GM12878 (cell line): Measurements from ENCODE around the gene CTNS. TPM values are rescaled to one million over a fixed set of nuclear protein-coding genes. Genes with fewer than 3 reads are reported as not detected.

Source experiments
- BCL11A ChIP-seq: IDR thresholded peaks from 2 replicates; pipeline ENCODE4 v1.6.1; 2011; ENCODE audit warnings: low read depth, low read length
- HCFC1 ChIP-seq: fragments of 150-350 bp; IDR thresholded peaks from 2 replicates; pipeline ENCODE4 v1.6.1; 2014; ENCODE audit warnings: low read length
- HDAC6 ChIP-seq: fragments of 200-600 bp; sonication (generic); IDR thresholded peaks from one replicate; pipeline ENCODE4 v1.8.0; 2017; ENCODE audit warnings: antibody characterized with exemption; ENCODE audit not compliant: unreplicated experiment
- polyA plus RNA-seq, 11 experiments: library from polyadenylated mRNA; depleted of rRNA in 4 of 11; unstranded in 6 of 11; stranded (reverse) in 5 of 11; fragments of >200 nt; fragmentation: Nextera tagmentation in 4 of 11; fragmentation: Illumina TruSeq in 1 of 11; extraction: Ambion mirVana in 4 of 11; extraction: Trizol in 1 of 11; gene quantifications; 1 replicate in 1 of 11; 2 replicates in 10 of 11; pipeline versions ENCODE4 v1.2.1 to v1.2.3, GENCODE V29; 2011 to 2016; ENCODE audit warnings: inconsistent platforms in 2 of 11, missing spikeins in 2 of 11, low read depth in 1 of 11
- total RNA-seq, 4 experiments: library from RNA; depleted of rRNA in 3 of 4; stranded (reverse); fragments of >200 nt in 3 of 4; fragmentation: Illumina TruSeq in 1 of 4; extraction: Trizol in 1 of 4; gene quantifications; 2 replicates each; pipeline versions ENCODE4 v1.2.1 to v1.2.3, GENCODE V29; 2013 to 2021
- TF ChIP-seq, protein P1 (sequence below): fragments of 450-650 bp; IDR thresholded peaks from 2 replicates; pipeline ENCODE4 v1.6.1; 2016; ENCODE audit warnings: mild to moderate bottlenecking, moderate library complexity, borderline replicate concordance
- TF ChIP-seq, protein P2 (sequence below): fragments of 450-650 bp; formaldehyde crosslinking; IDR thresholded peaks from 2 replicates; pipeline ENCODE4 v1.4.0; 2022; ENCODE audit warnings: mild to moderate bottlenecking, moderate library complexity
- TF ChIP-seq, protein P3 (sequence below), 3 experiments: IDR thresholded peaks in 2 of 3; conservative IDR thresholded peaks in 1 of 3; 2 replicates each; pipeline ENCODE4 v1.5.1; 2011; ENCODE audit warnings: low read depth in 3 of 3, low read length in 3 of 3, mild to moderate bottlenecking in 3 of 3, control low read depth in 2 of 3, moderate library complexity in 2 of 3, inconsistent platforms in 1 of 3, mixed read lengths in 1 of 3; ENCODE audit not compliant: control insufficient read depth in 2 of 3, insufficient read depth in 1 of 3; ENCODE audit errors: extremely low read depth in 1 of 3
- TF ChIP-seq, protein P4 (sequence below): fragments of 450-650 bp; IDR thresholded peaks from 2 replicates; pipeline ENCODE4 v1.6.1; 2017; ENCODE audit warnings: mild to moderate bottlenecking, moderate library complexity
- TF ChIP-seq, protein P5 (sequence below): fragments of 450-650 bp; IDR thresholded peaks from 2 replicates; pipeline ENCODE4 v1.6.1; 2016; ENCODE audit warnings: mild to moderate bottlenecking

Gene CTNS
- total and polyA plus RNA-seq, 10 of the 15 experiments (the other 5 are each of a cell fraction or from before 2014, with no cell fraction given) = 0.92 to 10.7 (median 6.4) TPM

DNA sequence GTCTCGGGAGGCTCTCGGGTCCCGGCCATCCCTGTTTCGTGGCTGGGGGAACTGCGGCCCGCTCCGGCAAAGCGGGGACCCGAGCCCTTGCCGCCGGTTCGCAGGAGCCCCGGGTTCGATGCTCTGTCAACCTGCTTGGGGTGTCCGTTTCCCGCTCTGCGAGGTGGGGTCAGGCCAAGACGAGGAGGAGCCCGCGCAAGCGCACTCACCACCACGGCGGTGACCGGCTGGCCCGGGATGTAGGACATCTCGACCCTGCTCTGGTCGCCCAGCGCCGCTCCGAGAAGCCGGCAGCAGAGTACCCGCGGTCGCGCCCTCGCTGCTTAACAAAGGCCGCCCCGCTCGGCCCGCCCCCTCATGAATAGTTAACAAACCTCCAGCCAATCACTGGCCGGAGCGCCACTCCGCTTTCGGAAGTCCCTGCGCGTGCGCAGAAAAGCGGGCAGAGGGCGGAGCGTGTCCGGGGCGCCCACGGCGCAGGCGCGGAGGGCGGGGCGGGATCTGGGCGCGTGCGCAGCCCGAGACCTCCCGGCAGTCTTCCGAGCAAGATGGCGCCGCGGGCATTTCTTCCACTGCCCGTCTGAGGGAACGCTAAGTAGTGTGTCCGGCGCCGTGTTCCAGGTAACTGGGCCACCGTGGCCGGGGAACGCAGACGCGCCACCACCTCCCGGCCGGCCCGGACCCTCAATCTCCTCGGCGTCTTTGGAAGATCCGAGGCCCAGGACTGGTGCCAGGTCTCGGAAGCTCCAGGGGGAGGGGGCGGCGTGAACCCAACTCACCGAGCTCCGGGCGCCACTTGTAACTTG is 31.9 kb downstream of the CTNS start, which contains the start of the genes EMC6 and TAX1BP3 (continued):
- TF ChIP-seq, protein P1, sequence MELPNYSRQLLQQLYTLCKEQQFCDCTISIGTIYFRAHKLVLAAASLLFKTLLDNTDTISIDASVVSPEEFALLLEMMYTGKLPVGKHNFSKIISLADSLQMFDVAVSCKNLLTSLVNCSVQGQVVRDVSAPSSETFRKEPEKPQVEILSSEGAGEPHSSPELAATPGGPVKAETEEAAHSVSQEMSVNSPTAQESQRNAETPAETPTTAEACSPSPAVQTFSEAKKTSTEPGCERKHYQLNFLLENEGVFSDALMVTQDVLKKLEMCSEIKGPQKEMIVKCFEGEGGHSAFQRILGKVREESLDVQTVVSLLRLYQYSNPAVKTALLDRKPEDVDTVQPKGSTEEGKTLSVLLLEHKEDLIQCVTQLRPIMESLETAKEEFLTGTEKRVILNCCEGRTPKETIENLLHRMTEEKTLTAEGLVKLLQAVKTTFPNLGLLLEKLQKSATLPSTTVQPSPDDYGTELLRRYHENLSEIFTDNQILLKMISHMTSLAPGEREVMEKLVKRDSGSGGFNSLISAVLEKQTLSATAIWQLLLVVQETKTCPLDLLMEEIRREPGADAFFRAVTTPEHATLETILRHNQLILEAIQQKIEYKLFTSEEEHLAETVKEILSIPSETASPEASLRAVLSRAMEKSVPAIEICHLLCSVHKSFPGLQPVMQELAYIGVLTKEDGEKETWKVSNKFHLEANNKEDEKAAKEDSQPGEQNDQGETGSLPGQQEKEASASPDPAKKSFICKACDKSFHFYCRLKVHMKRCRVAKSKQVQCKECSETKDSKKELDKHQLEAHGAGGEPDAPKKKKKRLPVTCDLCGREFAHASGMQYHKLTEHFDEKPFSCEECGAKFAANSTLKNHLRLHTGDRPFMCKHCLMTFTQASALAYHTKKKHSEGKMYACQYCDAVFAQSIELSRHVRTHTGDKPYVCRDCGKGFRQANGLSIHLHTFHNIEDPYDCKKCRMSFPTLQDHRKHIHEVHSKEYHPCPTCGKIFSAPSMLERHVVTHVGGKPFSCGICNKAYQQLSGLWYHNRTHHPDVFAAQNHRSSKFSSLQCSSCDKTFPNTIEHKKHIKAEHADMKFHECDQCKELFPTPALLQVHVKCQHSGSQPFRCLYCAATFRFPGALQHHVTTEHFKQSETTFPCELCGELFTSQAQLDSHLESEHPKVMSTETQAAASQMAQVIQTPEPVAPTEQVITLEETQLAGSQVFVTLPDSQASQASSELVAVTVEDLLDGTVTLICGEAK = no peak
- TF ChIP-seq, protein P2, sequence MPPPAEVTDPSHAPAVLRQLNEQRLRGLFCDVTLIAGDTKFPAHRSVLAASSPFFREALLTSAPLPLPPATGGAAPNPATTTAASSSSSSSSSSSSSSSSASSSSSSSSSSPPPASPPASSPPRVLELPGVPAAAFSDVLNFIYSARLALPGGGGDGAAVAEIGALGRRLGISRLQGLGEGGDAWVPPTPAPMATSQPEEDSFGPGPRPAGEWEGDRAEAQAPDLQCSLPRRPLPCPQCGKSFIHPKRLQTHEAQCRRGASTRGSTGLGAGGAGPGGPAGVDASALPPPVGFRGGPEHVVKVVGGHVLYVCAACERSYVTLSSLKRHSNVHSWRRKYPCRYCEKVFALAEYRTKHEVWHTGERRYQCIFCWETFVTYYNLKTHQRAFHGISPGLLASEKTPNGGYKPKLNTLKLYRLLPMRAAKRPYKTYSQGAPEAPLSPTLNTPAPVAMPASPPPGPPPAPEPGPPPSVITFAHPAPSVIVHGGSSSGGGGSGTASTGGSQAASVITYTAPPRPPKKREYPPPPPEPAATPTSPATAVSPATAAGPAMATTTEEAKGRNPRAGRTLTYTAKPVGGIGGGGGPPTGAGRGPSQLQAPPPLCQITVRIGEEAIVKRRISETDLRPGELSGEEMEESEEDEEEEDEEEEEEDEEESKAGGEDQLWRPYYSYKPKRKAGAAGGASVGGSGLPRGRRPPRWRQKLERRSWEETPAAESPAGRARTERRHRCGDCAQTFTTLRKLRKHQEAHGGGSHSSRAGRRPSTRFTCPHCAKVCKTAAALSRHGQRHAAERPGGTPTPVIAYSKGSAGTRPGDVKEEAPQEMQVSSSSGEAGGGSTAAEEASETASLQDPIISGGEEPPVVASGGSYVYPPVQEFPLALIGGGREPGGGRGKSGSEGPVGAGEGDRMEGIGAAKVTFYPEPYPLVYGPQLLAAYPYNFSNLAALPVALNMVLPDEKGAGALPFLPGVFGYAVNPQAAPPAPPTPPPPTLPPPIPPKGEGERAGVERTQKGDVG (CRISPR knock-in tag) = no peak
- TF ChIP-seq HCFC1 (peak; percentile 56), BCL11A (no peak), HDAC6 (peak; percentile 27)
- TF ChIP-seq, protein P3, sequence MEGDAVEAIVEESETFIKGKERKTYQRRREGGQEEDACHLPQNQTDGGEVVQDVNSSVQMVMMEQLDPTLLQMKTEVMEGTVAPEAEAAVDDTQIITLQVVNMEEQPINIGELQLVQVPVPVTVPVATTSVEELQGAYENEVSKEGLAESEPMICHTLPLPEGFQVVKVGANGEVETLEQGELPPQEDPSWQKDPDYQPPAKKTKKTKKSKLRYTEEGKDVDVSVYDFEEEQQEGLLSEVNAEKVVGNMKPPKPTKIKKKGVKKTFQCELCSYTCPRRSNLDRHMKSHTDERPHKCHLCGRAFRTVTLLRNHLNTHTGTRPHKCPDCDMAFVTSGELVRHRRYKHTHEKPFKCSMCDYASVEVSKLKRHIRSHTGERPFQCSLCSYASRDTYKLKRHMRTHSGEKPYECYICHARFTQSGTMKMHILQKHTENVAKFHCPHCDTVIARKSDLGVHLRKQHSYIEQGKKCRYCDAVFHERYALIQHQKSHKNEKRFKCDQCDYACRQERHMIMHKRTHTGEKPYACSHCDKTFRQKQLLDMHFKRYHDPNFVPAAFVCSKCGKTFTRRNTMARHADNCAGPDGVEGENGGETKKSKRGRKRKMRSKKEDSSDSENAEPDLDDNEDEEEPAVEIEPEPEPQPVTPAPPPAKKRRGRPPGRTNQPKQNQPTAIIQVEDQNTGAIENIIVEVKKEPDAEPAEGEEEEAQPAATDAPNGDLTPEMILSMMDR (IDR thresholded peaks at IDR 0.05 in 2 of 3, conservative IDR thresholded peaks at IDR 0.05 in 1 of 3; ENCODE audit: control insufficient read depth in 2 of 3, extremely low read depth in 1 of 3, insufficient read depth in 1 of 3, low read depth in 3 of 3, low read length in 3 of 3) = no peak
- TF ChIP-seq, protein P4, sequence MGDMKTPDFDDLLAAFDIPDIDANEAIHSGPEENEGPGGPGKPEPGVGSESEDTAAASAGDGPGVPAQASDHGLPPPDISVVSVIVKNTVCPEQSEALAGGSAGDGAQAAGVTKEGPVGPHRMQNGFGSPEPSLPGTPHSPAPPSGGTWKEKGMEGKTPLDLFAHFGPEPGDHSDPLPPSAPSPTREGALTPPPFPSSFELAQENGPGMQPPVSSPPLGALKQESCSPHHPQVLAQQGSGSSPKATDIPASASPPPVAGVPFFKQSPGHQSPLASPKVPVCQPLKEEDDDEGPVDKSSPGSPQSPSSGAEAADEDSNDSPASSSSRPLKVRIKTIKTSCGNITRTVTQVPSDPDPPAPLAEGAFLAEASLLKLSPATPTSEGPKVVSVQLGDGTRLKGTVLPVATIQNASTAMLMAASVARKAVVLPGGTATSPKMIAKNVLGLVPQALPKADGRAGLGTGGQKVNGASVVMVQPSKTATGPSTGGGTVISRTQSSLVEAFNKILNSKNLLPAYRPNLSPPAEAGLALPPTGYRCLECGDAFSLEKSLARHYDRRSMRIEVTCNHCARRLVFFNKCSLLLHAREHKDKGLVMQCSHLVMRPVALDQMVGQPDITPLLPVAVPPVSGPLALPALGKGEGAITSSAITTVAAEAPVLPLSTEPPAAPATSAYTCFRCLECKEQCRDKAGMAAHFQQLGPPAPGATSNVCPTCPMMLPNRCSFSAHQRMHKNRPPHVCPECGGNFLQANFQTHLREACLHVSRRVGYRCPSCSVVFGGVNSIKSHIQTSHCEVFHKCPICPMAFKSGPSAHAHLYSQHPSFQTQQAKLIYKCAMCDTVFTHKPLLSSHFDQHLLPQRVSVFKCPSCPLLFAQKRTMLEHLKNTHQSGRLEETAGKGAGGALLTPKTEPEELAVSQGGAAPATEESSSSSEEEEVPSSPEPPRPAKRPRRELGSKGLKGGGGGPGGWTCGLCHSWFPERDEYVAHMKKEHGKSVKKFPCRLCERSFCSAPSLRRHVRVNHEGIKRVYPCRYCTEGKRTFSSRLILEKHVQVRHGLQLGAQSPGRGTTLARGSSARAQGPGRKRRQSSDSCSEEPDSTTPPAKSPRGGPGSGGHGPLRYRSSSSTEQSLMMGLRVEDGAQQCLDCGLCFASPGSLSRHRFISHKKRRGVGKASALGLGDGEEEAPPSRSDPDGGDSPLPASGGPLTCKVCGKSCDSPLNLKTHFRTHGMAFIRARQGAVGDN = peak; percentile 60
- TF ChIP-seq, protein P5, sequence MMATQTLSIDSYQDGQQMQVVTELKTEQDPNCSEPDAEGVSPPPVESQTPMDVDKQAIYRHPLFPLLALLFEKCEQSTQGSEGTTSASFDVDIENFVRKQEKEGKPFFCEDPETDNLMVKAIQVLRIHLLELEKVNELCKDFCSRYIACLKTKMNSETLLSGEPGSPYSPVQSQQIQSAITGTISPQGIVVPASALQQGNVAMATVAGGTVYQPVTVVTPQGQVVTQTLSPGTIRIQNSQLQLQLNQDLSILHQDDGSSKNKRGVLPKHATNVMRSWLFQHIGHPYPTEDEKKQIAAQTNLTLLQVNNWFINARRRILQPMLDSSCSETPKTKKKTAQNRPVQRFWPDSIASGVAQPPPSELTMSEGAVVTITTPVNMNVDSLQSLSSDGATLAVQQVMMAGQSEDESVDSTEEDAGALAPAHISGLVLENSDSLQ = peak; percentile 67; the same call in 1 of the 2 replicates
